ENCODE measurements around the gene PLEKHA5. TPM values are rescaled to one million over a fixed set of nuclear protein-coding genes. Genes with fewer than 3 reads are reported as not detected.

PLEKHA5 gene
- total RNA-seq, 4 donors from 2014 or later = 25.8 to 65.5 (median 34.1) TPM

DNA sequence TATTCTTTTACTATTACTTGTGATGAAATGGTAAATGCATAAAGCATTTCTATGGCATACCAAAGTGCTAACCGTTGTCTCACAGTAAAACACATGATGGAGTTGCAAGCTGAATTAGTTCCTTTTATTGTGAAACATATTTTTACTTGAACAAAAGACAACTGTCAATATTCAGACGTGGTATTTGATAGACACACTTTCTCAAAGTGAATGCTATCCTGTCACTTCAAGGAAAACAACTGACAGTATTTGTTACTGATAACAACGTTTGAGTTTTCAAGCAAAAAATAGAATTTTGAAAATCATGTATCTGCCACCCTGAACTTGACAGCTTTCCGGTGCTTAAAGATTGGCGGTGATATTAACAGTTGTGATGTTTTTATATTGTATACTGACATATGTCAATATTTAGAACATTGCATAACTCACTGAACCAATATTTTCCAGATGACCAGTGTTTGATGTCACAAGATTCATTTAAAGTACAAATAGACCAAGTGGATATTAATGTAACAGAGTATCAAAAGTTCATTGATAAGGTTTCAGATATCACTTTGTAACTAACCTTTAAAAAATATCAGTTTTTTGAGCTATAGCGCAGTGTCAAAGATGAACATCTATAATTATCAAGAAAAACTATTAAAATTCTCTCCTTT lies 156.4 kb downstream of the PLEKHA5 start:
- Histone ChIP-seq H3K36me3 (peaks cover 14% of the 10 kb centered on the region), H3K4me3 (no peak overlapping the region), H3K4me1 (no peaks in the 10 kb centered on the region), H3K9me3 (no peaks in the 10 kb centered on the region), H3K27me3 (no peaks in the 10 kb centered on the region), H3K27ac (no peak overlapping the region)
- 63% methylated on average over 6 of the region's 6 CpGs for WGBS
- TF ChIP-seq EP300 (IDR thresholded peaks at IDR 0.05) = no peak
- TF ChIP-seq, protein P1, sequence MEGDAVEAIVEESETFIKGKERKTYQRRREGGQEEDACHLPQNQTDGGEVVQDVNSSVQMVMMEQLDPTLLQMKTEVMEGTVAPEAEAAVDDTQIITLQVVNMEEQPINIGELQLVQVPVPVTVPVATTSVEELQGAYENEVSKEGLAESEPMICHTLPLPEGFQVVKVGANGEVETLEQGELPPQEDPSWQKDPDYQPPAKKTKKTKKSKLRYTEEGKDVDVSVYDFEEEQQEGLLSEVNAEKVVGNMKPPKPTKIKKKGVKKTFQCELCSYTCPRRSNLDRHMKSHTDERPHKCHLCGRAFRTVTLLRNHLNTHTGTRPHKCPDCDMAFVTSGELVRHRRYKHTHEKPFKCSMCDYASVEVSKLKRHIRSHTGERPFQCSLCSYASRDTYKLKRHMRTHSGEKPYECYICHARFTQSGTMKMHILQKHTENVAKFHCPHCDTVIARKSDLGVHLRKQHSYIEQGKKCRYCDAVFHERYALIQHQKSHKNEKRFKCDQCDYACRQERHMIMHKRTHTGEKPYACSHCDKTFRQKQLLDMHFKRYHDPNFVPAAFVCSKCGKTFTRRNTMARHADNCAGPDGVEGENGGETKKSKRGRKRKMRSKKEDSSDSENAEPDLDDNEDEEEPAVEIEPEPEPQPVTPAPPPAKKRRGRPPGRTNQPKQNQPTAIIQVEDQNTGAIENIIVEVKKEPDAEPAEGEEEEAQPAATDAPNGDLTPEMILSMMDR (IDR thresholded peaks at IDR 0.05) = no peak
- TF ChIP-seq POLR2A (IDR thresholded peaks at IDR 0.05) = no peak
- no peak for DNase-seq (ENCODE audit: low spot score in 2 of 2)

DNA sequence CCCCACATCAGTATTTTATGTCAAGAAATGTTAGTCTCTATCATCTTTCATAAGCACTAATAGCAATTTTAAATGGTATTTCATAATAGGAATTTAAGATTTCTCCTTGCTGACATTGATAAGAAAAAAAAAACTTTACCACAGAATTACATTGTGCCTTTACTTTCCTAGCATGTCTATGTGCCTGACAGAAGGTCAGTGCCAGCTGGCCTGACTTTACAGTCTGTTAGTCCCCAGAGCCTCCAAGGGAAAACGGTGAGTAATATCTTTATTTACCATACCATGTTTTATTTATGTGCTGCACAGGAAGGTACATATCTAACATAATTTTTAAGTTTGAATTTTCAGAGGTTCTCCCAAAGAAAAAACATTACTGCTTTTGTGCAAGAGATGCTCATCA lies 157.8 kb downstream of the PLEKHA5 start:
- peaks cover 11% of the 10 kb centered on the region for H3K36me3 ChIP-seq

DNA sequence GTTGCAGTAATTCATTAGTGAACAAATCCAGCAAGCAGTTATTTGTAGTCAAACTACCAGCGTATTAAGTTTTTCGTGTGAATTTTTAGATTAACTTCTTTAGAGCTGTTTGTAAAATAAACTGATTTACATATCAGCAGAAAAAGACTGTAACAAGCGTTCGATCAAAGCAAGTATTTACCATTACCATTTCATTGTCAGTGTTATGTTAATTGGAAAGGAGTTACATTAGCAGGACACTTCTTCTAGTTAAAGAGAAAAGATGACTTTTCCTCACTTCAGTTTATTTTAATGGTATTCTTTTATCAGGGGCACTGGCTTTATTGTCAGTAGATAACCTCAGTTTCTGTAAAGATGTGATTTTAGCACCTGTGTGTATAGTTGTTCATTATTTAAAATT lies 158.6 kb downstream of the PLEKHA5 start:
- TF ChIP-seq EP300 (IDR thresholded peaks at IDR 0.05) = no peak
- no peak for TF ChIP-seq POLR2A (IDR thresholded peaks at IDR 0.05)
- TF ChIP-seq, protein P1 (IDR thresholded peaks at IDR 0.05) = no peak
- no peak for TF ChIP-seq POLR2AphosphoS5 (IDR thresholded peaks at IDR 0.05)
- H3K9me3 ChIP-seq = no peaks in the 10 kb centered on the region
- H3K4me3 ChIP-seq = no peak overlapping the region
- no peaks in the 10 kb centered on the region for H3K4me1 ChIP-seq
- H3K27ac ChIP-seq = no peak overlapping the region
- WGBS = 82% methylated on average over 4 of the region's 4 CpGs
- H3K27me3 ChIP-seq = no peaks in the 10 kb centered on the region
- peaks cover 11% of the 10 kb centered on the region for H3K36me3 ChIP-seq
- no peak for DNase-seq (ENCODE audit: low spot score in 2 of 2)

More for the DNA sequence above, 157.8 kb downstream of the PLEKHA5 start:
- Histone ChIP-seq H3K9me3 (no peaks in the 10 kb centered on the region), H3K27ac (no peak overlapping the region), H3K4me3 (no peak overlapping the region), H3K27me3 (no peaks in the 10 kb centered on the region), H3K4me1 (no peaks in the 10 kb centered on the region)
- 18% methylated on average over 1 of the region's 1 CpG for WGBS
- TF ChIP-seq, protein P1 (IDR thresholded peaks at IDR 0.05) = no peak
- TF ChIP-seq POLR2AphosphoS5 (IDR thresholded peaks at IDR 0.05) (no peak), POLR2A (IDR thresholded peaks at IDR 0.05) (no peak), EP300 (IDR thresholded peaks at IDR 0.05) (no peak)
- no peak for DNase-seq (ENCODE audit: low spot score in 2 of 2)

DNA sequence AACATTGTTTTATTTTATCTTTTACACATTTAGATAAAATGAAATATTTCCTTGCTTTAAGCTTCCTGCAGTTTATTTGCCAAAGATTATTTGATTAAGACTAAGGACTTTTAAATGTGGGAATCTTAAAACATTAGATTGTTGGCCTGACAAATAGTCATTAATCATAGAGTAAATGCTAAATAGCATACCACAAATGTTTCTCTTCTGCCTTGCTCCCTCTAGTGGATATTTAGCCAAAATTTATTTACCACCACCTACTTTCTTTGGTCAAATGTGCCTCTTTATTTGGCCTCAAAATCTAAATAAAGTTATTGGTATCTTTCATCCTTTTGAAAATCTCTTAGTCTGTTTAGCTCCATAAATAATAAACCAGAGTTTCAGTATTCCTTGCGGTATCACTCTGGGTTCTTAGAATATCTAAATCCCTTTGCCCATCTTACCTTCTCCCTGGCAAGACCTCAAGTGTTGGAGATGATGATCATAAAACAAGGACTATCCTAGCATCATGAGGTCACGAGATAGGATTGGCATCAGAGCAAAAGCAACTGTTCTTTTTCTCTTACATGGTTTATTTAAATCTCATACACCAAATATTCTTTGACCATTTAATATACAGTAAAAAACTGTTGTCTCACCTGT lies 159.2 kb downstream of the PLEKHA5 start:
- Histone ChIP-seq H3K27ac (no peak overlapping the region), H3K36me3 (peaks cover 5% of the 10 kb centered on the region), H3K9me3 (no peaks in the 10 kb centered on the region), H3K4me3 (no peak overlapping the region), H3K4me1 (no peaks in the 10 kb centered on the region), H3K27me3 (no peaks in the 10 kb centered on the region)
- TF ChIP-seq, protein P1 (IDR thresholded peaks at IDR 0.05) = peak; percentile 24 to 54
- TF ChIP-seq EP300 (IDR thresholded peaks at IDR 0.05) = no peak
- 58% methylated on average over 2 of the region's 2 CpGs for WGBS
- no peak for DNase-seq (ENCODE audit: low spot score in 2 of 2)

DNA sequence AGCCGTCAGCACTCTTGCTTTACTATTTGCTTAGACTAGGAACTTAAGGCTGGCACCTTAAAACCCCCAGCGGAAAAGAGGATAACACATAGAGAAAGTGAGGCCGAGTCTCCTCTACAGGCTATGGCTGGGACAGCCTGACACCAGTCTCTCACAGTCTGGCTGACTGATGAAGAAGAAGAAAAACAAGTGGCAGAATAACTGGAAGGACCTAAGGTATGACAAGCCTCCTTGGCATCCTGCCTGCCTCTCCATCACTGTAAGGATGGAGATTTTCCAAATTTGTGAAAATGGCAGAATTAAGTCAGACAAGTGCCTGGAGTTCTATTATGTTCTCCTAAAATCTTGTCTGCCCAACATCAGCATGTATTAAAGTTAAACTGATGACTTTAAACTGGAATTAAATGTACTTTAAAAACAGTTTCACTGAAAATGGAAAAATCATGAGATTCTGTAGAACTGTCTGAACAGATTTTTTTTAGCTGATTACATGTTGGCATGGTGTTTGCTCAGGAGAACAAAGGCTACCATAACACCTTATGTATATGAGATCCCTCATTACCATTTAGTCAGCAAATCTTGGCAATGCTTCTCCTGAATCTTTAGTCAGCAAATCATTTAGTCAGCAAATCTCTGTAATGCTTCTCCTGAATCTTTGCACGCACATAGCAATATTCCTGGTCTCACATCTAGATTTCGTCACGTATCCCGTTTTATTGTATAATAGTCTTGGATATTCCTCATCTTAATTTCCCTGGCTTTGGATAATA lies 169.5 kb downstream of the PLEKHA5 start:
- H3K4me1 ChIP-seq = peaks cover 14% of the 10 kb centered on the region
- no peak for TF ChIP-seq POLR2A (IDR thresholded peaks at IDR 0.05)
- no peak for TF ChIP-seq EP300 (IDR thresholded peaks at IDR 0.05)
- TF ChIP-seq, protein P1 (IDR thresholded peaks at IDR 0.05) = no peak
- TF ChIP-seq POLR2AphosphoS5 (IDR thresholded peaks at IDR 0.05) = no peak
- no peaks in the 10 kb centered on the region for H3K36me3 ChIP-seq
- no peaks in the 10 kb centered on the region for H3K9me3 ChIP-seq
- peak overlapping the region; percentile 51 for H3K27ac ChIP-seq
- H3K4me3 ChIP-seq = peak overlapping the region; percentile 5
- H3K27me3 ChIP-seq = no peaks in the 10 kb centered on the region
- no peak for DNase-seq (ENCODE audit: low spot score in 2 of 2)
- WGBS = 71% methylated on average over 7 of the region's 7 CpGs
